H1 (cell line): ENCODE measurements around the gene LRRC41. TPM values are rescaled to one million over a fixed set of nuclear protein-coding genes. Genes with fewer than 3 reads are reported as not detected.
A peak's percentile ranks its signal among the peaks of the same experiment; 100 is the strongest.
"Not testable (repeated sequence)": the region's sequence is repeated elsewhere in the genome, so short reads cannot be mapped to it uniquely, and the experiment has no call there.

Experiments used
- CTCF ChIA-PET: fragments of 300-600 bp; sonication (Branson Sonifier 250); formaldehyde crosslinking; loops from one replicate; lab custom pipeline; 2021; ENCODE audit not compliant: partially characterized antibody; lab: Charles Lee
- POLR2A ChIA-PET: fragments of 300-600 bp; sonication (Branson Sonifier 250); formaldehyde crosslinking; loops from one replicate; lab custom pipeline; 2021; ENCODE audit warnings: inconsistent platforms; ENCODE audit not compliant: partially characterized antibody; lab: Charles Lee
- DNase-seq, 2 experiments: peaks; one replicate each; pipeline versions ENCODE4 v3.0.0 to v3.0.0-alpha.2; 2010 to 2022; ENCODE audit warnings: low spot score in 2 of 2, low read depth in 1 of 2, mixed read lengths in 1 of 2
- FAIRE-seq: peaks from 2 replicates; lab custom pipeline; 2011; peaks lifted over from hg19 to GRCh38; lab: Jason Lieb, UNC
- H2AFZ ChIP-seq: 2 replicates; pipeline ENCODE4 v1.8.1; 2012; ENCODE audit warnings: low read length, inconsistent platforms
- H2AK5ac ChIP-seq: 2 replicates; pipeline ENCODE4 v1.6.1; 2013; ENCODE audit warnings: low read depth, low read length
- H2BK120ac ChIP-seq: replicated peaks from 2 replicates; pipeline ENCODE3; 2013; ENCODE audit warnings: low read depth, low read length, inconsistent platforms
- H2BK12ac ChIP-seq: 2 replicates; pipeline ENCODE4 v1.6.1; 2013; ENCODE audit warnings: low read depth, low read length
- H2BK15ac ChIP-seq: 2 replicates; pipeline ENCODE4 v1.6.1; 2013; ENCODE audit warnings: low read length
- H2BK20ac ChIP-seq: 2 replicates; pipeline ENCODE4 v1.6.1; 2013; ENCODE audit warnings: low read length
- H2BK5ac ChIP-seq: 2 replicates; pipeline ENCODE4 v1.6.1; 2013; ENCODE audit warnings: low read depth, low read length
- H3K14ac ChIP-seq: 2 replicates; pipeline ENCODE4 v1.6.1; 2013; ENCODE audit warnings: inconsistent platforms; ENCODE audit not compliant: insufficient read length
- H3K18ac ChIP-seq: 2 replicates; pipeline ENCODE4 v1.6.1; 2013; ENCODE audit warnings: low read length; ENCODE audit errors: extremely low read depth
- H3K23ac ChIP-seq: 2 replicates; pipeline ENCODE4 v1.6.1; 2013; ENCODE audit warnings: inconsistent platforms; ENCODE audit not compliant: insufficient read length
- H3K23me2 ChIP-seq: 2 replicates; pipeline ENCODE4 v1.6.1; 2013; ENCODE audit warnings: low read depth, low read length
- H3K27ac ChIP-seq: 2 replicates; pipeline ENCODE4 v1.6.1; 2011; ENCODE audit warnings: low read depth, low read length, inconsistent platforms
- H3K27me3 ChIP-seq, 4 experiments: replicated peaks in 1 of 4; 1 replicate in 1 of 4; 2 replicates in 3 of 4; pipeline versions ENCODE4 v1.6.1 to v1.8.1; 2011 to 2013; ENCODE audit warnings: low read length in 3 of 4, mild to moderate bottlenecking in 3 of 4, inconsistent platforms in 2 of 4, mixed read lengths in 2 of 4, moderate library complexity in 1 of 4; ENCODE audit not compliant: control insufficient read depth in 3 of 4, insufficient read depth in 3 of 4; ENCODE audit errors: extremely low read depth in 1 of 4
- H3K36me3 ChIP-seq, 4 experiments: 2 replicates each; pipeline versions ENCODE4 v1.6.1 to v1.8.1; 2011 to 2013; ENCODE audit warnings: mild to moderate bottlenecking in 4 of 4, low read length in 3 of 4, moderate library complexity in 2 of 4, control low read depth in 1 of 4, inconsistent platforms in 1 of 4; ENCODE audit not compliant: insufficient read depth in 4 of 4, control insufficient read depth in 2 of 4
- H3K4ac ChIP-seq: replicated peaks from 2 replicates; pipeline ENCODE3; 2013; ENCODE audit warnings: low read length, low read depth, mixed read lengths, inconsistent platforms; ENCODE audit not compliant: insufficient read length
- H3K4me1 ChIP-seq, 4 experiments: replicated peaks in 1 of 4; 1 replicate in 1 of 4; 2 replicates in 3 of 4; pipeline versions ENCODE4 v1.6.1 to v1.8.1; 2011 to 2013; ENCODE audit warnings: low read length in 3 of 4, inconsistent platforms in 2 of 4, mixed read lengths in 1 of 4; ENCODE audit not compliant: insufficient read depth in 4 of 4, control insufficient read depth in 3 of 4
- H3K4me2 ChIP-seq, 2 experiments: 2 replicates each; pipeline versions ENCODE4 v1.6.1 to v1.8.1; 2011 to 2013; ENCODE audit warnings: low read depth in 2 of 2, low read length in 2 of 2, control low read depth in 1 of 2, inconsistent platforms in 1 of 2, mild to moderate bottlenecking in 1 of 2; ENCODE audit not compliant: insufficient read depth in 1 of 2
- H3K4me3 ChIP-seq, 4 experiments: fragments of 200-600, 300-600 bp in 1 of 4; sonication (generic), shearing (Covaris generic), sonication (Bioruptor Twin) in 1 of 4; 2 replicates each; pipeline versions ENCODE4 v1.5.1 to v1.8.1; 2011 to 2016; ENCODE audit warnings: low read length in 4 of 4, low read depth in 3 of 4, control low read depth in 2 of 4, inconsistent platforms in 2 of 4, mild to moderate bottlenecking in 2 of 4, mixed read lengths in 1 of 4, moderate library complexity in 1 of 4; ENCODE audit not compliant: insufficient read depth in 2 of 4; ENCODE audit errors: extremely low read depth in 1 of 4
- H3K56ac ChIP-seq: replicated peaks from 2 replicates; pipeline ENCODE3; 2013; ENCODE audit warnings: low read depth, mild to moderate bottlenecking, mixed read lengths, low read length, inconsistent platforms; ENCODE audit not compliant: insufficient read length
- H3K79me1 ChIP-seq: 2 replicates; pipeline ENCODE4 v1.6.1; 2013; ENCODE audit warnings: low read depth, low read length, control low read depth
- H3K79me2 ChIP-seq, 2 experiments: 2 replicates each; pipeline versions ENCODE4 v1.6.1 to v1.8.1; 2012 to 2013; ENCODE audit warnings: low read length in 2 of 2, mild to moderate bottlenecking in 2 of 2, inconsistent platforms in 1 of 2; ENCODE audit not compliant: insufficient read depth in 2 of 2, control insufficient read depth in 1 of 2
- H3K9ac ChIP-seq, 4 experiments: replicated peaks in 1 of 4; 1 replicate in 1 of 4; 2 replicates in 3 of 4; pipeline versions ENCODE4 v1.6.1 to v1.8.1; 2011 to 2013; ENCODE audit warnings: low read depth in 3 of 4, low read length in 3 of 4, control low read depth in 2 of 4, mild to moderate bottlenecking in 2 of 4, moderate library complexity in 2 of 4, inconsistent platforms in 1 of 4; ENCODE audit errors: extremely low read depth in 1 of 4
- H3K9me3 ChIP-seq, 2 experiments: 2 replicates each; pipeline versions ENCODE4 v1.6.1 to v1.8.1; 2012 to 2013; ENCODE audit warnings: mild to moderate bottlenecking in 2 of 2, moderate library complexity in 2 of 2, control low read depth in 1 of 2, inconsistent platforms in 1 of 2, low read depth in 1 of 2, low read length in 1 of 2, mixed read lengths in 1 of 2; ENCODE audit not compliant: insufficient read depth in 2 of 2
- H4K20me1 ChIP-seq, 2 experiments: replicated peaks in 1 of 2; 2 replicates each; pipeline versions ENCODE3 to v1.8.1; 2011 to 2013; ENCODE audit warnings: inconsistent platforms in 2 of 2, low read length in 2 of 2, mild to moderate bottlenecking in 1 of 2; ENCODE audit not compliant: insufficient read depth in 2 of 2, control insufficient read depth in 1 of 2
- H4K5ac ChIP-seq: 2 replicates; pipeline ENCODE4 v1.6.1; 2013; ENCODE audit warnings: low read length, low read depth, mixed read lengths, inconsistent platforms; ENCODE audit not compliant: insufficient read length
- H4K8ac ChIP-seq: 2 replicates; pipeline ENCODE4 v1.8.0; 2013; ENCODE audit warnings: mild to moderate bottlenecking, moderate library complexity, low read length, inconsistent platforms; ENCODE audit not compliant: insufficient read depth; ENCODE audit errors: extremely low read depth
- H4K91ac ChIP-seq: replicated peaks from 2 replicates; pipeline ENCODE3; 2013; ENCODE audit warnings: low read length, mixed read lengths, inconsistent platforms; ENCODE audit not compliant: insufficient read length
- WGBS, 2 experiments: shearing (Covaris generic) in 1 of 2; methylation state at CpG; one replicate each; pipeline versions ENCODE4 v1.1.6 to v1.1.7; 2013 to 2015; ENCODE audit warnings: low lambda C conversion rate in 2 of 2, mixed read lengths in 2 of 2, inconsistent platforms in 1 of 2, low coverage in 1 of 2, missing lambda C conversion rate in 1 of 2; ENCODE audit not compliant: insufficient replicate concordance in 2 of 2, insufficient coverage in 1 of 2, insufficient read length in 1 of 2; ENCODE audit errors: extremely low coverage in 1 of 2, missing lambda C conversion rate in 1 of 2; 5-methylcytosine and 5-hydroxymethylcytosine counted together
- polyA plus RNA-seq, 7 experiments: library from polyadenylated mRNA; depleted of rRNA in 3 of 7; stranded (reverse) in 5 of 7; unstranded in 2 of 7; fragments of >200 nt in 5 of 7; fragments of 200-250 nt in 2 of 7; gene quantifications; 1 replicate in 5 of 7; 2 replicates in 1 of 7; 4 replicates in 1 of 7; pipeline versions ENCODE4 v1.2.1 to v1.2.3, GENCODE V29; 2011 to 2013; ENCODE audit warnings: missing spikeins in 2 of 7, mixed read lengths in 2 of 7
- total RNA-seq: library from RNA; stranded (reverse); fragmentation: NEBNext Ultra II Directional; extraction: Animal tissue kit (Norgen Biotek cat#: 25700); gene quantifications from 2 replicates; pipeline ENCODE4 v1.2.1, GENCODE V29; 2021

LRRC41 gene
- total and polyA plus RNA-seq, 2 of the 8 experiments (the other 6 are each of a cell fraction or from before 2014, with no cell fraction given) = 36.8 to 51.2 TPM

GRCh38 chr1:46330381-46330780 is 27.0 kb upstream of the LRRC41 start:
- H3K14ac ChIP-seq, H3K23ac ChIP-seq, H2AK5ac ChIP-seq, H3K27me3 ChIP-seq, POLR2A ChIA-PET, FAIRE-seq, H4K91ac ChIP-seq, H2AFZ ChIP-seq, H3K4ac ChIP-seq, H3K4me3 ChIP-seq, H3K23me2 ChIP-seq, H2BK12ac ChIP-seq, H3K9ac ChIP-seq, CTCF ChIA-PET, H3K4me1 ChIP-seq, H4K8ac ChIP-seq, H2BK20ac ChIP-seq, H3K56ac ChIP-seq, H2BK15ac ChIP-seq, H3K36me3 ChIP-seq, DNase-seq, H3K79me2 ChIP-seq, H4K20me1 ChIP-seq, H3K18ac ChIP-seq, H2BK120ac ChIP-seq, H3K9me3 ChIP-seq, H3K79me1 ChIP-seq, H2BK5ac ChIP-seq, H4K5ac ChIP-seq, H3K27ac ChIP-seq: not testable (repeated sequence)
- 0 out of 4 replicates have a peak overlapping the region, but pooled peaks of 1 of the 2 experiments have one; percentile 31 for H3K4me2 ChIP-seq
- WGBS, 2 experiments = 92% methylated on average over 2 of the region's 2 CpGs; no CpG with 5 or more reads in 1 of the 2 experiments

- H3K9ac ChIP-seq, H3K18ac ChIP-seq, H3K27me3 ChIP-seq, H3K79me2 ChIP-seq, H3K9me3 ChIP-seq, H2BK120ac ChIP-seq, H3K79me1 ChIP-seq, FAIRE-seq, H3K27ac ChIP-seq, H2BK20ac ChIP-seq, H3K36me3 ChIP-seq, H2BK5ac ChIP-seq, H4K5ac ChIP-seq, H4K20me1 ChIP-seq, H3K14ac ChIP-seq, H2BK12ac ChIP-seq, H2BK15ac ChIP-seq, H4K8ac ChIP-seq, H3K4me3 ChIP-seq, H4K91ac ChIP-seq, H3K23me2 ChIP-seq, H2AK5ac ChIP-seq, H3K56ac ChIP-seq, DNase-seq, H3K23ac ChIP-seq, H3K4ac ChIP-seq, H3K4me1 ChIP-seq, H2AFZ ChIP-seq: not testable (repeated sequence)
- peak overlapping the region in 1 of 2 experiments; percentile 31; a peak in 1 of 4 replicates for H3K4me2 ChIP-seq
- ChIA-PET POLR2A (interaction anchor here (1.0 to 3.0 kb wide), 4 partner anchors 15 to 26 kb away, joined by 5 to 18 read pairs (median 8); partner anchors contain the start of genes LRRC41 and UQCRH), CTCF (interaction anchor here (1.0 to 1.5 kb wide), 3 partner anchors 10 to 18 kb away, joined by 3 to 9 read pairs (median 5); no protein-coding TSS in a partner anchor)
- 58% methylated on average over 6 of the region's 7 CpGs; no CpG with 5 or more reads in 1 of the 2 experiments for WGBS, 2 experiments
These were observed 26.4 kb upstream of the LRRC41 start for GRCh38 chr1:46329807-46330206.
